NCI-H1092 (cell line): ENCODE data around the gene DLG2.
"Not testable (repeated sequence)": the region's sequence is repeated elsewhere in the genome, so short reads cannot be mapped to it uniquely, and the experiment has no call there.

Experiments
- DNase-seq: peaks from one replicate; lab custom pipeline; 2025; lab: John Stamatoyannopoulos, UW

The DLG2 gene

GRCh38 chr11:85643191-85643614 lies 16.1 kb upstream of the DLG2 start:
- DNase-seq: no peak

GRCh38 chr11:85634747-85635146 lies 7.6 kb upstream of the DLG2 start:
- no peak for DNase-seq

GRCh38 chr11:85628771-85629341 lies 1.7 kb upstream of the DLG2 start:
- DNase-seq: no peak

- peak; percentile 99 for DNase-seq
Observed at GRCh38 chr11:85627998-85628770, 1.0 kb upstream of the DLG2 start, which contains the start of gene TMEM126B. TMEM126B (plus strand) TSS chr11:85628593; CDS start chr11:85628608, 15 bp downstream.

- no peak for DNase-seq
Observed at GRCh38 chr11:85626496-85626895, 648 bp downstream of the DLG2 start.

- DNase-seq: no peak
Observed at GRCh38 chr11:85620256-85620655, 6.9 kb downstream of the DLG2 start.

- DNase-seq: no peak
Observed at GRCh38 chr11:85619499-85619898, 7.6 kb downstream of the DLG2 start.

- not testable (repeated sequence) for DNase-seq
Observed at GRCh38 chr11:85611643-85612042, 15.5 kb downstream of the DLG2 start.

- DNase-seq: not testable (repeated sequence)
Observed at GRCh38 chr11:85609286-85609685, 17.9 kb downstream of the DLG2 start.

- DNase-seq: not testable (repeated sequence)
Observed at GRCh38 chr11:85608621-85609020, 18.5 kb downstream of the DLG2 start.

- DNase-seq: not testable (repeated sequence)
Observed at GRCh38 chr11:85606237-85606636, 20.9 kb downstream of the DLG2 start.

GRCh38 chr11:85603220-85603619 lies 23.9 kb downstream of the DLG2 start:
- DNase-seq: no peak

- DNase-seq: no peak
Observed at GRCh38 chr11:85602526-85603213, 24.5 kb downstream of the DLG2 start.

- DNase-seq: no peak
Observed at GRCh38 chr11:85599083-85599482, 28.1 kb downstream of the DLG2 start.

GRCh38 chr11:85596886-85597285 lies 30.3 kb downstream of the DLG2 start:
- DNase-seq: no peak

GRCh38 chr11:85595285-85595884 lies 31.8 kb downstream of the DLG2 start:
- no peak for DNase-seq

GRCh38 chr11:85590848-85591483 lies 36.2 kb downstream of the DLG2 start:
- DNase-seq: peak; percentile 22

GRCh38 chr11:85589373-85589772 lies 37.8 kb downstream of the DLG2 start:
- no peak for DNase-seq

- DNase-seq: no peak
Observed at GRCh38 chr11:85582111-85582510, 45.0 kb downstream of the DLG2 start.

- no peak for DNase-seq
Observed at GRCh38 chr11:85575388-85575787, 51.8 kb downstream of the DLG2 start.

- no peak for DNase-seq
Observed at GRCh38 chr11:85572056-85572455, 55.1 kb downstream of the DLG2 start.

GRCh38 chr11:85569525-85569924 lies 57.6 kb downstream of the DLG2 start:
- no peak for DNase-seq
